GM23338 (cell line): ENCODE data around the gene HMGCL. TPM values are rescaled to one million over a fixed set of nuclear protein-coding genes. Genes with fewer than 3 reads are reported as not detected.
A peak's percentile ranks its signal among the peaks of the same experiment; 100 is the strongest.
"Not testable (repeated sequence)": the region's sequence is repeated elsewhere in the genome, so short reads cannot be mapped to it uniquely, and the experiment has no call there.

Experiments used
- ATAC-seq: fragments of 200-7000 bp; cut with Tn5 transposase; 3 replicates; pipeline ENCODE4 v1.9.1; 2020
- DNase-seq: peaks from one replicate; pipeline ENCODE4 v3.0.0-alpha.2; 2015; ENCODE audit warnings: low spot score
- H2AFZ ChIP-seq: fragments of 200-600 bp; sonication (generic); 2 replicates; pipeline ENCODE4 v1.8.0; 2016; ENCODE audit warnings: antibody characterized with exemption, mild to moderate bottlenecking, moderate library complexity
- H3F3A ChIP-seq: fragments of 200-600 bp; sonication (generic); replicated peaks from 2 replicates; pipeline ENCODE4 v1.8.0; 2017; ENCODE audit warnings: antibody characterized with exemption, mixed run types, low read depth
- H3K27ac ChIP-seq: fragments of 200-600 bp; sonication (generic); 2 replicates; pipeline ENCODE4 v1.6.1; 2016; ENCODE audit warnings: low read depth
- H3K27me3 ChIP-seq: fragments of 200-600 bp; sonication (generic); 2 replicates; pipeline ENCODE4 v1.8.0; 2016; ENCODE audit warnings: mild to moderate bottlenecking, mixed run types, moderate library complexity; ENCODE audit not compliant: insufficient read depth
- H3K36me3 ChIP-seq: fragments of 200-600 bp; sonication (generic); 2 replicates; pipeline ENCODE4 v1.8.0; 2016; ENCODE audit warnings: mild to moderate bottlenecking; ENCODE audit not compliant: insufficient read depth
- H3K4me1 ChIP-seq: fragments of 200-600 bp; sonication (generic); 2 replicates; pipeline ENCODE4 v1.8.0; 2016; ENCODE audit warnings: mild to moderate bottlenecking, moderate library complexity; ENCODE audit not compliant: insufficient read depth
- H3K4me2 ChIP-seq: fragments of 200-600 bp; sonication (generic); 2 replicates; pipeline ENCODE4 v1.7.1; 2017; ENCODE audit warnings: mixed run types
- H3K4me3 ChIP-seq: fragments of 200-600 bp; sonication (generic); 2 replicates; pipeline ENCODE4 v1.6.1; 2016; ENCODE audit warnings: mixed run types
- H3K79me2 ChIP-seq: fragments of 200-600 bp; sonication (generic); replicated peaks from 2 replicates; pipeline ENCODE4 v1.8.0; 2017; ENCODE audit warnings: mild to moderate bottlenecking; ENCODE audit not compliant: insufficient read depth
- H3K9me2 ChIP-seq: fragments of 200-600 bp; sonication (generic); 2 replicates; pipeline ENCODE4 v1.8.0; 2017; ENCODE audit not compliant: insufficient read depth
- H4K20me1 ChIP-seq: fragments of 200-600 bp; sonication (generic); replicated peaks from 2 replicates; pipeline ENCODE4 v1.8.0; 2017; ENCODE audit warnings: mild to moderate bottlenecking; ENCODE audit not compliant: insufficient read depth
- H3K27ac Mint-ChIP-seq: 2 replicates; pipeline ENCODE4 v1.8.0; 2020; ENCODE audit warnings: inconsistent platforms, mild to moderate bottlenecking, moderate library complexity, mixed read lengths
- H3K27me3 Mint-ChIP-seq: 3 replicates; pipeline ENCODE4 v1.8.0; 2022; ENCODE audit warnings: low read depth, mild to moderate bottlenecking, moderate library complexity, mixed read lengths, inconsistent platforms; ENCODE audit not compliant: insufficient read depth, poor library complexity
- H3K36me3 Mint-ChIP-seq: 3 replicates; pipeline ENCODE4 v1.8.0; 2021; ENCODE audit warnings: low read depth, mild to moderate bottlenecking, inconsistent platforms, moderate library complexity, mixed read lengths
- H3K4me1 Mint-ChIP-seq: 3 replicates; pipeline ENCODE4 v1.8.0; 2020; ENCODE audit warnings: mild to moderate bottlenecking, inconsistent platforms, mixed read lengths
- H3K4me3 Mint-ChIP-seq: 3 replicates; pipeline ENCODE4 v1.8.0; 2021; ENCODE audit warnings: moderate library complexity, mild to moderate bottlenecking, inconsistent platforms, mixed read lengths
- H3K9me3 Mint-ChIP-seq: 3 replicates; pipeline ENCODE4 v1.8.0; 2020; ENCODE audit warnings: moderate library complexity, mild to moderate bottlenecking, inconsistent platforms, mixed read lengths
- CREB1 ChIP-seq: fragments of 250-450 bp; sonication (Bioruptor Pico); IDR thresholded peaks from 2 replicates; pipeline ENCODE4 v1.5.0; 2020; ENCODE audit warnings: low read depth, mild to moderate bottlenecking, moderate library complexity
- EZH2 ChIP-seq: fragments of 200-600 bp; sonication (generic); IDR thresholded peaks from one replicate; pipeline ENCODE4 v1.8.0; 2017; ENCODE audit warnings: antibody characterized with exemption, mild to moderate bottlenecking, low read depth; ENCODE audit not compliant: unreplicated experiment
- EZH2phosphoT487 ChIP-seq: fragments of 200-600 bp; sonication (generic); IDR thresholded peaks from one replicate; pipeline ENCODE4 v1.8.1; 2018; ENCODE audit warnings: antibody characterized with exemption; ENCODE audit not compliant: unreplicated experiment
- JUNB ChIP-seq: IDR thresholded peaks from one replicate; pipeline ENCODE4 v1.6.1; 2016; ENCODE audit warnings: antibody characterized with exemption; ENCODE audit not compliant: unreplicated experiment
- POLR2AphosphoS5 ChIP-seq: IDR thresholded peaks from 2 replicates; pipeline ENCODE4 v1.6.1; 2016; ENCODE audit warnings: antibody characterized with exemption, low read depth
- STAT1 ChIP-seq: IDR thresholded peaks from one replicate; pipeline ENCODE4 v1.6.1; 2016; ENCODE audit warnings: antibody characterized with exemption; ENCODE audit not compliant: unreplicated experiment
- ZNF114 ChIP-seq: fragments of 250-450 bp; sonication (Bioruptor Pico); IDR thresholded peaks from 2 replicates; pipeline ENCODE4 v1.5.0; 2020; ENCODE audit warnings: mild to moderate bottlenecking, moderate library complexity
- ZNF331 ChIP-seq: fragments of 250-450 bp; sonication (Bioruptor Pico); IDR thresholded peaks from 2 replicates; pipeline ENCODE4 v1.5.0; 2020; ENCODE audit warnings: low read depth, mild to moderate bottlenecking, moderate library complexity
- polyA plus RNA-seq: library from polyadenylated mRNA; unstranded; fragments of >200 nt; fragmentation: Nextera tagmentation; extraction: Ambion mirVana; gene quantifications from 2 replicates; pipeline ENCODE4 v1.2.1, GENCODE V29; 2016
- total RNA-seq: library from RNA; depleted of rRNA; stranded (reverse); fragments of >200 nt; shearing (Covaris generic); gene quantifications from 2 replicates; pipeline ENCODE4 v1.2.3, GENCODE V29; 2014
- TF ChIP-seq, protein P1 (sequence below): IDR thresholded peaks from one replicate; pipeline ENCODE4 v1.6.1; 2018; ENCODE audit warnings: antibody characterized with exemption; ENCODE audit not compliant: unreplicated experiment
- TF ChIP-seq, protein P2 (sequence below), 2 experiments: fragments of 200-600 bp in 1 of 2; sonication (generic) in 1 of 2; conservative IDR thresholded peaks; 2 replicates each; pipeline versions ENCODE4 v1.5.1 to v1.6.1; 2016 to 2017; ENCODE audit warnings: antibody characterized with exemption in 2 of 2, low read depth in 2 of 2, mild to moderate bottlenecking in 2 of 2, moderate library complexity in 1 of 2
- TF ChIP-seq, protein P3 (sequence below): IDR thresholded peaks from 2 replicates; pipeline ENCODE4 v1.6.1; 2016; ENCODE audit warnings: antibody characterized with exemption

The HMGCL gene
- total and polyA plus RNA-seq, 2 experiments from 2014 or later, result 11.6 to 13.7 TPM

DNA sequence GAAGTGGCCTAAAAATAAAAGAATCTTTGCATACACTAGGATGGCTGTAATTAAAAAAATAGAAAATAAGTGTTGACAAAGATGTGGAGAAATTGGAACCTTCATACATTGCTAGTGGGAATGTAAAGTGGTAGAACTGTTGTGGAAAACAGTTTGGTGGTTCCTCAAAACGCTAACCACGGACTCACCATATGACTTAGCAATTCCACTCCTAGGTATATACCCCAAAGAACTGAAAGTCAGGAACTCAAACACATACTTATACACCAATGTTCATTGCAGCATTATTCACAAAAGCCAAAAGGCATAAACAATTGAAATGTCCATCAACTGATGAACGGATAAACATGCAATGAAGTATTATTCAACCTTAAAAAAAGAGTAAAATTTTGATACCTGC is 10.8 kb upstream of the HMGCL start (continued):
- TF ChIP-seq EZH2phosphoT487 (no peak), STAT1 (no peak), JUNB (no peak), EZH2 (no peak)
- TF ChIP-seq, protein P1, sequence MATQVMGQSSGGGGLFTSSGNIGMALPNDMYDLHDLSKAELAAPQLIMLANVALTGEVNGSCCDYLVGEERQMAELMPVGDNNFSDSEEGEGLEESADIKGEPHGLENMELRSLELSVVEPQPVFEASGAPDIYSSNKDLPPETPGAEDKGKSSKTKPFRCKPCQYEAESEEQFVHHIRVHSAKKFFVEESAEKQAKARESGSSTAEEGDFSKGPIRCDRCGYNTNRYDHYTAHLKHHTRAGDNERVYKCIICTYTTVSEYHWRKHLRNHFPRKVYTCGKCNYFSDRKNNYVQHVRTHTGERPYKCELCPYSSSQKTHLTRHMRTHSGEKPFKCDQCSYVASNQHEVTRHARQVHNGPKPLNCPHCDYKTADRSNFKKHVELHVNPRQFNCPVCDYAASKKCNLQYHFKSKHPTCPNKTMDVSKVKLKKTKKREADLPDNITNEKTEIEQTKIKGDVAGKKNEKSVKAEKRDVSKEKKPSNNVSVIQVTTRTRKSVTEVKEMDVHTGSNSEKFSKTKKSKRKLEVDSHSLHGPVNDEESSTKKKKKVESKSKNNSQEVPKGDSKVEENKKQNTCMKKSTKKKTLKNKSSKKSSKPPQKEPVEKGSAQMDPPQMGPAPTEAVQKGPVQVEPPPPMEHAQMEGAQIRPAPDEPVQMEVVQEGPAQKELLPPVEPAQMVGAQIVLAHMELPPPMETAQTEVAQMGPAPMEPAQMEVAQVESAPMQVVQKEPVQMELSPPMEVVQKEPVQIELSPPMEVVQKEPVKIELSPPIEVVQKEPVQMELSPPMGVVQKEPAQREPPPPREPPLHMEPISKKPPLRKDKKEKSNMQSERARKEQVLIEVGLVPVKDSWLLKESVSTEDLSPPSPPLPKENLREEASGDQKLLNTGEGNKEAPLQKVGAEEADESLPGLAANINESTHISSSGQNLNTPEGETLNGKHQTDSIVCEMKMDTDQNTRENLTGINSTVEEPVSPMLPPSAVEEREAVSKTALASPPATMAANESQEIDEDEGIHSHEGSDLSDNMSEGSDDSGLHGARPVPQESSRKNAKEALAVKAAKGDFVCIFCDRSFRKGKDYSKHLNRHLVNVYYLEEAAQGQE, result no peak
- TF ChIP-seq, protein P2, sequence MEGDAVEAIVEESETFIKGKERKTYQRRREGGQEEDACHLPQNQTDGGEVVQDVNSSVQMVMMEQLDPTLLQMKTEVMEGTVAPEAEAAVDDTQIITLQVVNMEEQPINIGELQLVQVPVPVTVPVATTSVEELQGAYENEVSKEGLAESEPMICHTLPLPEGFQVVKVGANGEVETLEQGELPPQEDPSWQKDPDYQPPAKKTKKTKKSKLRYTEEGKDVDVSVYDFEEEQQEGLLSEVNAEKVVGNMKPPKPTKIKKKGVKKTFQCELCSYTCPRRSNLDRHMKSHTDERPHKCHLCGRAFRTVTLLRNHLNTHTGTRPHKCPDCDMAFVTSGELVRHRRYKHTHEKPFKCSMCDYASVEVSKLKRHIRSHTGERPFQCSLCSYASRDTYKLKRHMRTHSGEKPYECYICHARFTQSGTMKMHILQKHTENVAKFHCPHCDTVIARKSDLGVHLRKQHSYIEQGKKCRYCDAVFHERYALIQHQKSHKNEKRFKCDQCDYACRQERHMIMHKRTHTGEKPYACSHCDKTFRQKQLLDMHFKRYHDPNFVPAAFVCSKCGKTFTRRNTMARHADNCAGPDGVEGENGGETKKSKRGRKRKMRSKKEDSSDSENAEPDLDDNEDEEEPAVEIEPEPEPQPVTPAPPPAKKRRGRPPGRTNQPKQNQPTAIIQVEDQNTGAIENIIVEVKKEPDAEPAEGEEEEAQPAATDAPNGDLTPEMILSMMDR (conservative IDR thresholded peaks at IDR 0.05; ENCODE audit: low read depth in 2 of 2), result no peak

DNA sequence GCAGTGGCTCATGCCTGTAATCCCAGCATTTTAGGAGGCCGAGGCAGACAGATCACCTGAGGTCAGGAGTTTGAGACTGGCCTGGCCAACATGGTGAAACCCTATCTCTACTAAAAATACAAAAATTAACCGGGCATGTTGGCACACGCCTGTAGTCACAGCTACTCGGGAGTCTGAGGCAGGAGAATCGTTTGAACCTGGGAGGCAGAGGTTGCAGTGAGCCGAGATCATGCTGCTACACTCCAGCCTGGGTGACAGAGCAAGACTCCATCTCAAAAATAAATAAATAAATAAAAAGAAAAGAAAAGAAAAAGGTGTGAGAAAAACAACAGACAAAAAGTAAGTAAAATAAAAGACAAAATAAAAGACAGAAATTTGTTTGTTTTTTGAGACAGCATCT is 8.9 kb upstream of the HMGCL start:
- not testable (repeated sequence) for H3K27me3 Mint-ChIP-seq, H3K4me1 Mint-ChIP-seq, H3F3A ChIP-seq, H3K4me3 Mint-ChIP-seq, ATAC-seq, H3K4me1 ChIP-seq, H3K27ac Mint-ChIP-seq, DNase-seq, H3K36me3 ChIP-seq, H3K27ac ChIP-seq, H4K20me1 ChIP-seq, H3K79me2 ChIP-seq, H3K36me3 Mint-ChIP-seq, H3K9me3 Mint-ChIP-seq, H3K4me2 ChIP-seq, H3K9me2 ChIP-seq, H3K4me3 ChIP-seq
- H2AFZ ChIP-seq, result 0 out of 2 replicates have a peak overlapping the region, but pooled peaks have one; percentile 38
- H3K27me3 ChIP-seq, result peaks cover 10% of the 10 kb centered on the region; the same call in 1 of the 2 replicates

DNA sequence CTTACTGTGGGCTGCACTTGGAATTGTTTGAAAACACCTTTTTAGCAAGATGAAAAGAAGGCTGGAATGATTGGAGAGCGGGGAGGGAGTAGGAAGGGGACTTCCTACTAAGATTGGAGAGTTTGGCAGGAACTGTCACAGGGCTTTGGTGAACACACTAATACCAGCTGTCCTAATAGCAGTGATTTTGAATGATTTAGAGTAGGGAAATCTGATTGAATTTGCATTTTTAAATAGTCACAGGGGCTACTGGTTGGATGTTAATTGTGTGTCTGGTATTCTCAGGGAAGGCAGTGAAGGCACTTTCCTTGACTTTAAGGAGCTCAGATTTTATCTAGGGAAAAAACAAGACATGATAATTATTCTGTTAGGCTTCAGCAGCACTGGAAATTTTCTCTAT is 2.5 kb upstream of the HMGCL start:
- Histone ChIP-seq H3K4me3 (no peak overlapping the region), H3K36me3 (no peaks in the 10 kb centered on the region), H3K4me2 (no peak overlapping the region), H3K9me2 (no peaks in the 10 kb centered on the region), H4K20me1 (no peaks in the 10 kb centered on the region), H3K4me1 (peaks cover 7% of the 10 kb centered on the region), H3F3A (0 out of 2 replicates have a peak, but pooled peaks cover 6% of the 10 kb centered on the region), H3K27me3 (no peaks in the 10 kb centered on the region), H3K79me2 (no peaks in the 10 kb centered on the region; the same call in 1 of the 2 replicates), H3K27ac (no peak overlapping the region), H2AFZ (no peak overlapping the region)
- Mint-ChIP-seq H3K36me3 (no peaks in the 10 kb centered on the region), H3K27me3 (peaks cover 14% of the 10 kb centered on the region), H3K27ac (no peak overlapping the region), H3K4me1 (peaks cover 3% of the 10 kb centered on the region; the same call in 2 of the 3 replicates), H3K4me3 (no peak overlapping the region), H3K9me3 (no peaks in the 10 kb centered on the region)
- DNase-seq, result no peak
- ATAC-seq, result no peak
- TF ChIP-seq, protein P1, result no peak
- TF ChIP-seq ZNF331 (CRISPR knock-in tag), result no peak
- TF ChIP-seq EZH2phosphoT487, result no peak
- TF ChIP-seq EZH2, result no peak
- TF ChIP-seq POLR2AphosphoS5, result no peak
- no peak for TF ChIP-seq CREB1 (CRISPR knock-in tag)
- TF ChIP-seq, protein P3, sequence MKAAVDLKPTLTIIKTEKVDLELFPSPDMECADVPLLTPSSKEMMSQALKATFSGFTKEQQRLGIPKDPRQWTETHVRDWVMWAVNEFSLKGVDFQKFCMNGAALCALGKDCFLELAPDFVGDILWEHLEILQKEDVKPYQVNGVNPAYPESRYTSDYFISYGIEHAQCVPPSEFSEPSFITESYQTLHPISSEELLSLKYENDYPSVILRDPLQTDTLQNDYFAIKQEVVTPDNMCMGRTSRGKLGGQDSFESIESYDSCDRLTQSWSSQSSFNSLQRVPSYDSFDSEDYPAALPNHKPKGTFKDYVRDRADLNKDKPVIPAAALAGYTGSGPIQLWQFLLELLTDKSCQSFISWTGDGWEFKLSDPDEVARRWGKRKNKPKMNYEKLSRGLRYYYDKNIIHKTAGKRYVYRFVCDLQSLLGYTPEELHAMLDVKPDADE, result no peak
- no peak for TF ChIP-seq ZNF114 (CRISPR knock-in tag)
